ENCODE measurements around the gene LAMTOR1. TPM values are rescaled to one million over a fixed set of nuclear protein-coding genes. Genes with fewer than 3 reads are reported as not detected.
"Not testable (repeated sequence)": the region's sequence is repeated elsewhere in the genome, so short reads cannot be mapped to it uniquely, and the experiment has no call there.

The LAMTOR1 gene
- total and polyA plus RNA-seq, 7 donors, result 87.2 to 256 (median 123) TPM

- no peaks in the 10 kb centered on the region for H3K36me3 ChIP-seq
- no peak for TF ChIP-seq EP300 (IDR thresholded peaks at IDR 0.05)
- no peak for TF ChIP-seq CTCF (IDR thresholded peaks at IDR 0.05)
- no peak for TF ChIP-seq POLR2A (IDR thresholded peaks at IDR 0.05)
- H3K27ac ChIP-seq, result no peak overlapping the region
- WGBS, 2 donors, result 92 to 94% methylated on average over 14 of the region's 14 CpGs
- no peaks in the 10 kb centered on the region for H3K27me3 ChIP-seq
- no peak for DNase-seq
- intact Hi-C loops (cut with DNase I), result no loop called here
- H3K9me3 ChIP-seq, result no peaks in the 10 kb centered on the region
- no peak overlapping the region for H3K4me3 ChIP-seq
- H3K4me1 ChIP-seq, result no peaks in the 10 kb centered on the region
These were observed 33.0 kb upstream of the LAMTOR1 start for GRCh38 chr11:72135891-72136683.

GRCh38 chr11:72135473-72135872 is 32.4 kb upstream of the LAMTOR1 start, which contains the start of gene FOLR3:
TSS of gene FOLR3 (plus strand) at chr11:72135725. CDS start at chr11:72135953, 228 bp downstream.
- intact Hi-C loops (cut with DNase I); H3K4me3 ChIP-seq; H3K27me3 ChIP-seq; H3K27ac ChIP-seq; H3K4me1 ChIP-seq; DNase-seq; H3K36me3 ChIP-seq; H3K9me3 ChIP-seq: not testable (repeated sequence)
- 87% methylated on average over 4 of the region's 4 CpGs for WGBS, 2 donors

- H3K4me1 ChIP-seq, result no peaks in the 10 kb centered on the region
- no peak for DNase-seq
- peaks cover 0 to 4% (median 0%) of the 10 kb centered on the region in 4 donors for H3K9me3 ChIP-seq
- no peak for TF ChIP-seq POLR2A (IDR thresholded peaks at IDR 0.05)
- no peak for TF ChIP-seq CTCF (IDR thresholded peaks at IDR 0.05)
- no peak for TF ChIP-seq POLR2AphosphoS5 (IDR thresholded peaks at IDR 0.05)
- TF ChIP-seq EP300 (IDR thresholded peaks at IDR 0.05), result no peak
- no peaks in the 10 kb centered on the region for H3K27me3 ChIP-seq
- 41 to 85% methylated on average over 2 of the region's 2 CpGs for WGBS, 2 donors
- no peak overlapping the region for H3K27ac ChIP-seq
- H3K4me3 ChIP-seq, result no peak overlapping the region
- intact Hi-C loops (cut with DNase I), result no loop called here
- no peaks in the 10 kb centered on the region for H3K36me3 ChIP-seq
These were observed 29.5 kb upstream of the LAMTOR1 start for GRCh38 chr11:72132646-72133045.

GRCh38 chr11:72129381-72129780 is 26.3 kb upstream of the LAMTOR1 start:
- Histone ChIP-seq H3K27ac (no peak overlapping the region), H3K4me1 (no peaks in the 10 kb centered on the region), H3K36me3 (no peaks in the 10 kb centered on the region), H3K9me3 (peaks cover 0 to 4% (median 0%) of the 10 kb centered on the region in 4 donors), H3K27me3 (no peaks in the 10 kb centered on the region), H3K4me3 (no peak overlapping the region)
- DNase-seq, result no peak
- WGBS, 2 donors, result 87 to 92% methylated on average over 3 of the region's 3 CpGs
- intact Hi-C loops (cut with DNase I), result no loop called here
- TF ChIP-seq POLR2A (IDR thresholded peaks at IDR 0.05) (no peak), CTCF (IDR thresholded peaks at IDR 0.05) (no peak), POLR2AphosphoS5 (IDR thresholded peaks at IDR 0.05) (no peak), EP300 (IDR thresholded peaks at IDR 0.05) (no peak)

- no peaks in the 10 kb centered on the region for H3K4me1 ChIP-seq
- 61 to 71% methylated on average over 2 of the region's 2 CpGs for WGBS, 2 donors
- TF ChIP-seq EP300 (IDR thresholded peaks at IDR 0.05) (no peak), POLR2A (IDR thresholded peaks at IDR 0.05) (no peak), CTCF (IDR thresholded peaks at IDR 0.05) (no peak), POLR2AphosphoS5 (IDR thresholded peaks at IDR 0.05) (no peak)
- no peaks in the 10 kb centered on the region for H3K36me3 ChIP-seq
- no peak overlapping the region for H3K4me3 ChIP-seq
- intact Hi-C loops (cut with DNase I), result no loop called here
- peaks cover 0 to 4% (median 0%) of the 10 kb centered on the region in 4 donors for H3K9me3 ChIP-seq
- no peak for DNase-seq
- no peak overlapping the region for H3K27ac ChIP-seq
- H3K27me3 ChIP-seq, result no peaks in the 10 kb centered on the region
These were observed 24.8 kb upstream of the LAMTOR1 start for GRCh38 chr11:72127923-72128322.
